Right atrium auricular region (tissue), 2 donors: ENCODE results near the gene MAU2. TPM values are rescaled to one million over a fixed set of nuclear protein-coding genes. Genes with fewer than 3 reads are reported as not detected.

Experiments
- DNase-seq: peaks from one replicate; pipeline ENCODE4 v3.0.0-alpha.2; 2019; ENCODE audit warnings: low spot score
- H3K27ac ChIP-seq, 2 donors: fragments of 200-600 bp; sonication (generic); 1 replicate in 1 of 2; 2 replicates in 1 of 2; pipeline ENCODE4 v1.5.1; 2016 to 2019
- H3K27me3 ChIP-seq, 2 donors: fragments of 200-600 bp; sonication (generic); one replicate each; pipeline versions ENCODE4 v1.5.1 to v1.6.0; 2017 to 2019
- H3K36me3 ChIP-seq: fragments of 200-600 bp; sonication (generic); one replicate; pipeline ENCODE4 v1.5.1; 2016
- H3K4me1 ChIP-seq, 2 donors: fragments of 200-600 bp; sonication (generic); one replicate each; pipeline versions ENCODE4 v1.5.1 to v1.6.0; 2017 to 2019
- H3K4me3 ChIP-seq, 2 donors: fragments of 200-600 bp; sonication (generic); 1 replicate in 1 of 2; 2 replicates in 1 of 2; pipeline ENCODE4 v1.5.1; 2017 to 2019; ENCODE audit warnings: mild to moderate bottlenecking in 1 of 2, moderate library complexity in 1 of 2
- H3K9me3 ChIP-seq, 2 donors: fragments of 200-600 bp; sonication (generic); one replicate each; pipeline ENCODE4 v1.5.1; 2019
- total RNA-seq, 2 donors: library from RNA; depleted of rRNA; stranded (reverse); fragments of >200 nt; gene quantifications; one replicate each; pipeline ENCODE4 v1.1.0, GENCODE V29; 2016
- TF ChIP-seq, protein P1 (sequence below), 2 donors: fragments of 200-600 bp; sonication (generic); IDR thresholded peaks; one replicate each; pipeline ENCODE4 v1.5.1; 2019; ENCODE audit warnings: antibody characterized with exemption in 2 of 2

Gene MAU2
- total RNA-seq, 2 donors from 2014 or later: 22.1 to 31.3 TPM

DNA sequence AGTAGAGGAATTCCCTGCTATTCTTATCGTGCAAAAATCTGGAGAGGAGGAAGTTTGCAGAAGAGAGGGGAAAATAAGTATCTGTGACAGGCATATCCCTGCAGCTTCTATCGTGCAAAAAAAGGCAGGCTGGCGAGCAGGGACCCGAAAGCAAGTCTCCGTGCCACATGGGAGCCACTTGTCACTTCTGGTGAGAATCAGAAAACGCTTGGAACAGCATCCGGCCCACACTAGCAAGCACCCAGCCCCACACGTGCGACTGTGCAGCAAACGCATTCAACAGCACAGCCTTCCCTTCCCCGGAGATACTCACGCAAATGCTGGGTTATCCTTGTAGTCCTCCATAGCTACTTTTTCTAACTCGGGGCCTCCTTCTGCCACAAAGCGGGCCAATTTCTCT, 17.2 kb upstream of the MAU2 start:
- TF ChIP-seq, protein P1, sequence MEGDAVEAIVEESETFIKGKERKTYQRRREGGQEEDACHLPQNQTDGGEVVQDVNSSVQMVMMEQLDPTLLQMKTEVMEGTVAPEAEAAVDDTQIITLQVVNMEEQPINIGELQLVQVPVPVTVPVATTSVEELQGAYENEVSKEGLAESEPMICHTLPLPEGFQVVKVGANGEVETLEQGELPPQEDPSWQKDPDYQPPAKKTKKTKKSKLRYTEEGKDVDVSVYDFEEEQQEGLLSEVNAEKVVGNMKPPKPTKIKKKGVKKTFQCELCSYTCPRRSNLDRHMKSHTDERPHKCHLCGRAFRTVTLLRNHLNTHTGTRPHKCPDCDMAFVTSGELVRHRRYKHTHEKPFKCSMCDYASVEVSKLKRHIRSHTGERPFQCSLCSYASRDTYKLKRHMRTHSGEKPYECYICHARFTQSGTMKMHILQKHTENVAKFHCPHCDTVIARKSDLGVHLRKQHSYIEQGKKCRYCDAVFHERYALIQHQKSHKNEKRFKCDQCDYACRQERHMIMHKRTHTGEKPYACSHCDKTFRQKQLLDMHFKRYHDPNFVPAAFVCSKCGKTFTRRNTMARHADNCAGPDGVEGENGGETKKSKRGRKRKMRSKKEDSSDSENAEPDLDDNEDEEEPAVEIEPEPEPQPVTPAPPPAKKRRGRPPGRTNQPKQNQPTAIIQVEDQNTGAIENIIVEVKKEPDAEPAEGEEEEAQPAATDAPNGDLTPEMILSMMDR (IDR thresholded peaks at IDR 0.05): no peak
- Histone ChIP-seq H3K36me3 (peaks cover 56% of the 10 kb centered on the region), H3K27me3 (no peaks in the 10 kb centered on the region), H3K27ac (no peak overlapping the region), H3K4me3 (no peak overlapping the region), H3K4me1 (no peaks in the 10 kb centered on the region), H3K9me3 (no peaks in the 10 kb centered on the region)
- no peak for DNase-seq

DNA sequence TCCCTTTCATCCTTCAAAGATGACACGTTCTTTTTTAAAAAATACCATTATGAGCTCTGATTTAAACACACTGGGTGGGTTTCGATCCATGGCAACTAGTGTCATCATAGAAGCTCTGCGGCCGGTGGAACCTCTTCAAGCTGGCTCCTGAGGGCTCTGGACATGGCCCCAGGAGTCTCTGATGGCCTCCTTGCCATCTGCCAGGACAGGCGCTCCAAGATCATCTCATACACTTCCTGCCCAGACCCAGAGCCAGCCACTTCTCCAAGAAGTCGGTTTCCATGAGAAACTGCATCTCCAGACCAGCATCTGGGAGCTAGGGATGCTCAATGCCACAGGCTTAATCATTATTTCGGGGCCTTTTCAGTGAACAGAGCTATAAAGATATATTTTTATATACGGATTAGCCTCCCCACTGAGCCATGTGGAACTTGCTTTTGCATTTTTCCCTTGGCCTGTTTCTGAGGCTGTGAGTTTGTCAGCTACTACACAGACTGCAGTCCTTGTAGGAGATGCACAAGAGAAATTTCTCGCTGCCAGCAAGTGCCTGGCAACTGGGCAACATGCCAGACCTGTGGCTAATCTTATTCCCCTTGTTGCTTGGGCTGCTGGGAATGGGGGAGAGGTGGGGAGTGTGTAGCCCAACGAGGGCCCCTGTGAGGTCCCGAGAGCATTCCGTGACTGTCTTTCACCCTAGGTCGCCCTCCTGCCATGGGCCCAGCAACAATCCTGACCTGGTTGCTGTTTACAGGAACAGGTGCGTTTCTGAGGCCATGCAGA, 16.3 kb upstream of the MAU2 start:
- TF ChIP-seq, protein P1 (IDR thresholded peaks at IDR 0.05): no peak

DNA sequence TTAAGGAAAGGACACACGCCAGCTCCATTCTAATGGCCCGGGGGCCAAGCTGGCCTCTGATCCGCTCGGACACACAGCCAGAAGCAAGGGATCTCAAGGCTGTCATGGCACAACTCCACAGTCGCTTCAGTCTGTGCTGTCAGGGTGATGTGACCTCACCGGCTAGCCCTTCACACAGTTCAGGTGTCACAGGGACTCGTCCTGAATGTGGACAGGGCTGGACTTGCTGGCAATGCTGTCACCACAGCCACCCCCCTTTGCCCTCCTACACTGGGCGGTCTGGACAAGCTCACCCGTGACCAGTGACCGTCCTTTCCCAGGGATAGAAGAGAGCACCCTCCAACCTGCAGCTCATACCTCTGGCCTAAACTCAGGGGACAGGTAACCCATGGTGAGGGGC, 15.6 kb upstream of the MAU2 start:
- Histone ChIP-seq H3K4me1 (no peaks in the 10 kb centered on the region), H3K27ac (no peak overlapping the region), H3K27me3 (no peaks in the 10 kb centered on the region), H3K36me3 (peaks cover 72% of the 10 kb centered on the region), H3K9me3 (no peaks in the 10 kb centered on the region), H3K4me3 (no peak overlapping the region)
- TF ChIP-seq, protein P1 (IDR thresholded peaks at IDR 0.05): no peak
- DNase-seq: no peak

More for the DNA sequence above, 16.3 kb upstream of the MAU2 start:
- no peak overlapping the region for H3K27ac ChIP-seq
- peaks cover 65% of the 10 kb centered on the region for H3K36me3 ChIP-seq
- H3K27me3 ChIP-seq: no peaks in the 10 kb centered on the region
- H3K4me1 ChIP-seq: no peaks in the 10 kb centered on the region
- no peak for DNase-seq
- no peak overlapping the region for H3K4me3 ChIP-seq
- no peaks in the 10 kb centered on the region for H3K9me3 ChIP-seq

DNA sequence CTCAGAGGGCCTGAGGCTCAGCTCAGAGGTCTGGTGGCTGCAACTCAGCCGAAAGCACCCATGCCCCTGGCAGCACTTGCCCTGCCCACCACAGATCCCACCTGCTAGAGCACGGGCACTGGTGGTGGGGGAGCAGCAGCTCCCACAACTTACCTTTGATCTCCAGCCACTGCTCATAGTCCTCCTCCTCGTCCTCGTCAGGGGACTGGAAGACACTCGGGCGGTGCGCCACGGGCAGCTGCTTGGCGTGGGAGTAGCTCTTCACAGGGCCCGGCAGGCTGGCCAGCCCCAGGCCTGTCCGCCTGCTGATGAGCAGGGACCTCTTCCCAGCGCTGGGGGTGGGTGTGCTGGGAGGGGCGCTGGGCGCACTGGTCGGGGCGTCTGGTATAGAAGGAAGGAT, 14.9 kb upstream of the MAU2 start:
- peaks cover 71% of the 10 kb centered on the region for H3K36me3 ChIP-seq

DNA sequence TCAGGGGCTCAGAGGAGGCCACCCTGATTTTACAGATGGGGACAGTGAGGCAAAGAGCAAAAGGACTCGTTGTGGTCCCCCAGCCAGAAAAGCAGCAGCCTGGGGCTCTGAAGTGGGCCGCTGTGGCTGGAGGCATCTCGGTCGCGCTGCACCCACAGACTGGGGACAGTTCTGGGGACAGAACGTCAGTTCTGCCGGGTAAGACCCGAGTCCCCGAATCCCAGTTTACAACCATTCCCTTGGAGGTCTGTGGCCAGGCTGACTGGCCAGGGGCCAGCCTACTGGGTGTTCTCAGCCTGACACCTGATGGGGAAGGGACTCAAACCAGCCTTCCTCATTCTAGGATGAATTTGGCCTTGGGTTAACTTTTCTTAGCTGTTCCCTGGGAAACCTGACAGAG, 14.4 kb upstream of the MAU2 start:
- TF ChIP-seq, protein P1 (IDR thresholded peaks at IDR 0.05): no peak
- Histone ChIP-seq H3K4me3 (no peak overlapping the region), H3K4me1 (no peaks in the 10 kb centered on the region), H3K27me3 (no peaks in the 10 kb centered on the region), H3K36me3 (peaks cover 66% of the 10 kb centered on the region), H3K9me3 (no peaks in the 10 kb centered on the region), H3K27ac (no peak overlapping the region)
- DNase-seq: no peak

More for the DNA sequence above, 14.9 kb upstream of the MAU2 start:
- no peaks in the 10 kb centered on the region for H3K4me1 ChIP-seq
- TF ChIP-seq, protein P1 (IDR thresholded peaks at IDR 0.05): no peak
- H3K27ac ChIP-seq: no peak overlapping the region
- H3K9me3 ChIP-seq: no peaks in the 10 kb centered on the region
- H3K4me3 ChIP-seq: no peak overlapping the region
- no peak for DNase-seq
- H3K27me3 ChIP-seq: no peaks in the 10 kb centered on the region

DNA sequence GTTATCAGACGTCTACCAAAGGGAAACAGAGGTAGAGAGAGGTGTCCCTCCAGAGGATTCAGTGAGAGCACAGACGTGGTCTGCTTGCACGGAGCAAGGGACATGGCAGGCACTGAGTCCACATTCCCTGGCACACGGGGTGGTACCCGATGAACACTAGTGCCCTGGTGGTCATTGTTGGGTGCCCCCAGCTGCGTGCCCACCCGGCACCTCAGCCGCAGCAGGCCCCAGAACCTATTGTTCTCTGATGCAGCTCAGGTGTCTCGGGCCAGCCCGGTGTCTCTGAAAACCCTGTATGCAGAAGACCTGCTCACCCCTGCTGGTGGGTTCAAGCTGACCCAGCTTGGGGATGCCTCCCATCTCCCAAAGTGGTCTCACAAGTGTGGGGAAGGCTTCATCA, 12.3 kb upstream of the MAU2 start:
- Histone ChIP-seq H3K36me3 (peaks cover 50% of the 10 kb centered on the region), H3K27ac (no peak overlapping the region), H3K27me3 (no peaks in the 10 kb centered on the region), H3K9me3 (no peaks in the 10 kb centered on the region), H3K4me3 (no peak overlapping the region), H3K4me1 (no peaks in the 10 kb centered on the region)
- TF ChIP-seq, protein P1 (IDR thresholded peaks at IDR 0.05): no peak
- no peak for DNase-seq
